DND-41 (cell line): ENCODE results near the gene SELENOH.
A peak's percentile ranks its signal among the peaks of the same experiment; 100 is the strongest.

Experiments
- ATAC-seq: fragments of 200-7000 bp; cut with Tn5 transposase; 3 replicates; pipeline ENCODE4 v1.9.1; 2021; ENCODE audit warnings: low read depth; ENCODE audit not compliant: insufficient read depth
- DNase-seq: peaks from one replicate; pipeline ENCODE4 v3.0.0-alpha.2; 2020
- H2AFZ ChIP-seq: 2 replicates; pipeline ENCODE4 v1.6.0; 2012; ENCODE audit warnings: low read depth, low read length
- H3K27ac ChIP-seq: 2 replicates; pipeline ENCODE4 v1.5.1; 2012; ENCODE audit warnings: low read length, inconsistent platforms
- H3K27me3 ChIP-seq: fragments of 200-600 bp; sonication (generic); 2 replicates; pipeline ENCODE4 v1.6.0; 2012; ENCODE audit warnings: low read length, mild to moderate bottlenecking, inconsistent platforms; ENCODE audit not compliant: insufficient read depth, poor library complexity
- H3K36me3 ChIP-seq: 2 replicates; pipeline ENCODE4 v1.5.1; 2012; ENCODE audit warnings: low read length, inconsistent platforms; ENCODE audit not compliant: insufficient read depth
- H3K4me1 ChIP-seq: 2 replicates; pipeline ENCODE4 v1.5.1; 2012; ENCODE audit warnings: mild to moderate bottlenecking, low read length; ENCODE audit not compliant: insufficient read depth
- H3K4me2 ChIP-seq: 2 replicates; pipeline ENCODE4 v1.6.0; 2012; ENCODE audit warnings: mild to moderate bottlenecking, moderate library complexity, low read length, inconsistent platforms; ENCODE audit not compliant: insufficient read depth
- H3K4me3 ChIP-seq, 2 experiments: fragments of 200-600 bp in 1 of 2; shearing (Covaris generic) in 1 of 2; 2 replicates each; pipeline ENCODE4 v1.5.1; 2012 to 2016; ENCODE audit warnings: inconsistent platforms in 2 of 2, low read length in 2 of 2, mild to moderate bottlenecking in 2 of 2, low read depth in 1 of 2, moderate library complexity in 1 of 2
- H3K79me2 ChIP-seq: 2 replicates; pipeline ENCODE4 v1.6.0; 2012; ENCODE audit warnings: low read length, inconsistent platforms; ENCODE audit not compliant: insufficient read depth
- H3K9ac ChIP-seq: 2 replicates; pipeline ENCODE4 v1.6.0; 2012; ENCODE audit warnings: low read depth, mild to moderate bottlenecking, inconsistent platforms, low read length, moderate library complexity
- H3K9me3 ChIP-seq: 2 replicates; pipeline ENCODE4 v1.5.1; 2012; ENCODE audit warnings: low read length, moderate library complexity, mild to moderate bottlenecking, inconsistent platforms; ENCODE audit not compliant: insufficient read depth, severe bottlenecking
- H4K20me1 ChIP-seq: 2 replicates; pipeline ENCODE4 v1.6.0; 2012; ENCODE audit warnings: low read length; ENCODE audit not compliant: insufficient read depth
- CTCF ChIP-seq: IDR thresholded peaks from 2 replicates; pipeline ENCODE4 v1.5.1; 2012; ENCODE audit warnings: borderline replicate concordance, low read length, moderate library complexity, mild to moderate bottlenecking; ENCODE audit not compliant: poor library complexity, severe bottlenecking; ENCODE audit errors: extremely low read depth
- EZH2 ChIP-seq: IDR thresholded peaks from 3 replicates; pipeline ENCODE4 v1.6.1; 2012; ENCODE audit warnings: borderline replicate concordance, low read depth, mild to moderate bottlenecking, moderate library complexity, low read length, inconsistent platforms; ENCODE audit not compliant: severe bottlenecking

Gene SELENOH

GRCh38 chr11:57751176-57751575, 9.9 kb downstream of the SELENOH start:
- no peak overlapping the region for H3K4me3 ChIP-seq
- no peaks in the 10 kb centered on the region for H3K4me1 ChIP-seq
- TF ChIP-seq CTCF: no peak
- no peak for TF ChIP-seq EZH2
- H3K9me3 ChIP-seq: no peaks in the 10 kb centered on the region
- H3K27me3 ChIP-seq: no peaks in the 10 kb centered on the region
- no peak for DNase-seq
- no peak for ATAC-seq
- no peak overlapping the region for H3K9ac ChIP-seq
- no peak overlapping the region for H2AFZ ChIP-seq
- no peaks in the 10 kb centered on the region for H4K20me1 ChIP-seq
- H3K4me2 ChIP-seq: no peak overlapping the region
- H3K79me2 ChIP-seq: no peaks in the 10 kb centered on the region
- no peaks in the 10 kb centered on the region for H3K36me3 ChIP-seq
- no peak overlapping the region for H3K27ac ChIP-seq

DNA sequence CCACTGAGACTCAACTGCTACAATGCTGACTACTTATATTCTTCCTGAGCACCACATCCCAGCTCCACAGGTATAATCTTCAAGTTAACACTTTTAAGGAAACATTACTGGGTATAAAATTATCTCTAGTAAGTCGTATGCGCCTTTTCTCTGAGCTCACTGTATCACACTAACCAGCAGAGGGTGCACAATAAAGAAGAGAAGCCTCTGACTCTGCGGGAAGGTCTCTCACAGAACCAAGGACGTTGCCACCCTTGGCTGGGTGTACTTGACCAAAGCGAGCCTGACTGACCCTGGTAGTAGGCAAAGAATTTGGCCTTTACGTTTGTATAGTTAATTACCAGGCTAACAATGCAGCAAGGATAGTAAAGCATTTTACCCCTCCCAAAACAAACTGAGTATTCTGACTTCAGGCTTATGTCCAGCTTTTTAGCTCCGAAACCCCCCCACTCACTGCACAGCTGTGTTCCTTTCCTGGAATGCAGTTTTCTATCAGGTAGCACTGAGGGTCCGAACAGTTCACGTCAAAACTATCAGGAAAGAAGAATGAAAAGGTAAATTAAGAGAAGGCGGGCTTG, 10.5 kb downstream of the SELENOH start, which contains the start of gene BTBD18:
Gene BTBD18, minus strand, starts transcription at position 144 of the 578 bp plus-strand sequence. CDS start 631 bp downstream, outside the sequence.
- H2AFZ ChIP-seq: no peak within 1 kb of the TSS
- H3K27ac ChIP-seq: no peak within 1 kb of the TSS
- H3K4me1 ChIP-seq: no peaks in the 10 kb centered on the region
- no peaks in the 10 kb centered on the region for H4K20me1 ChIP-seq
- H3K27me3 ChIP-seq: no peaks in the 10 kb centered on the region
- no peaks in the 10 kb centered on the region for H3K9me3 ChIP-seq
- TF ChIP-seq EZH2 (no peak), CTCF (peak; percentile 58)
- H3K9ac ChIP-seq: no peak within 1 kb of the TSS
- peak; percentile 70 for ATAC-seq
- H3K36me3 ChIP-seq: no peaks in the 10 kb centered on the region
- no peak within 1 kb of the TSS for H3K4me2 ChIP-seq
- no peak within 1 kb of the TSS for H3K4me3 ChIP-seq
- DNase-seq: peak; percentile 25
- no peaks in the 10 kb centered on the region for H3K79me2 ChIP-seq

DNA sequence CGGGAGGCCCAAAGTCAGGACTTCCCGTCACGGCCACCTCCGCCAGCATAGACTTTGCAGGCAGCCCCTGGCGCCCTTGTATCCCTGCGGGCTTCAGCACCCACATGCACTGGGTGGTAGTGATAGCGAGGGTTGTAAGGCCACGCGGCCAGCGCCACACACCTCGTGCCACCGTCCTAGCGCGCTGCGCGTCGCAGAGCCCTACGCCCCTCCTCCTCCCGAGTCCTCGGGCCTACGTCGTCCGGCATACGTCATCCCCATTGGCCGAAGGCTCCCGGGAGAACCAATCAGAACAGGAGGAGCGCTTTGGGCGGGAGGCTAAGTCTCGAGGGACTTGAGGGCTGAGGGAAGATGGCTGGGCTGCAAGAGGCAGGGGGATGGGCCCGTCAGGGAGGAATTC, 11.7 kb downstream of the SELENOH start:
- TF ChIP-seq EZH2 (no peak), CTCF (no peak)
- no peak for ATAC-seq
- no peak overlapping the region for H2AFZ ChIP-seq
- H3K9ac ChIP-seq: no peak overlapping the region
- no peaks in the 10 kb centered on the region for H3K27me3 ChIP-seq
- no peaks in the 10 kb centered on the region for H3K36me3 ChIP-seq
- no peaks in the 10 kb centered on the region for H3K9me3 ChIP-seq
- H3K27ac ChIP-seq: no peak overlapping the region
- H3K4me2 ChIP-seq: no peak overlapping the region
- H3K79me2 ChIP-seq: no peaks in the 10 kb centered on the region
- no peaks in the 10 kb centered on the region for H3K4me1 ChIP-seq
- no peaks in the 10 kb centered on the region for H4K20me1 ChIP-seq
- H3K4me3 ChIP-seq: no peak overlapping the region
- no peak for DNase-seq
